Measurements from ENCODE around the gene NOTCH1.

GRCh38 chr9:136594492-136594891 is 48.6 kb upstream of the NOTCH1 start:
- TF ChIP-seq EZH2 (IDR thresholded peaks at IDR 0.05), result no peak
- no peak for TF ChIP-seq POLR2AphosphoS5 (IDR thresholded peaks at IDR 0.05; ENCODE audit: borderline replicate concordance, low read depth, low read length)
- no peak for TF ChIP-seq FOXP2 (optimal IDR thresholded peaks at IDR 0.05; ENCODE audit: control extremely low read depth, extremely low read length, insufficient read depth)

All from SK-N-MC (cell line).